KOPT-K1 (cell line): ENCODE results near the gene GRIFIN.
"Not testable (repeated sequence)": the region's sequence is repeated elsewhere in the genome, so short reads cannot be mapped to it uniquely, and the experiment has no call there.

ENCODE experiments used
- H3K27ac ChIP-seq: fragments of 200-600 bp; sonication (generic); 2 replicates; pipeline ENCODE4 v1.5.1; 2016; ENCODE audit warnings: antibody characterized with exemption, mild to moderate bottlenecking, low read depth, low read length; ENCODE audit not compliant: poor library complexity, severe bottlenecking
- H3K36me3 ChIP-seq: fragments of 200-600 bp; sonication (generic); 2 replicates; pipeline ENCODE4 v1.5.1; 2017; ENCODE audit warnings: antibody characterized with exemption, mild to moderate bottlenecking, low read length, moderate library complexity; ENCODE audit not compliant: insufficient read depth
- H3K9me3 ChIP-seq: fragments of 200-600 bp; sonication (generic); 2 replicates; pipeline ENCODE4 v1.5.1; 2017; ENCODE audit warnings: antibody characterized with exemption, low read length, mild to moderate bottlenecking; ENCODE audit not compliant: insufficient read depth, poor library complexity, severe bottlenecking

Gene GRIFIN

DNA sequence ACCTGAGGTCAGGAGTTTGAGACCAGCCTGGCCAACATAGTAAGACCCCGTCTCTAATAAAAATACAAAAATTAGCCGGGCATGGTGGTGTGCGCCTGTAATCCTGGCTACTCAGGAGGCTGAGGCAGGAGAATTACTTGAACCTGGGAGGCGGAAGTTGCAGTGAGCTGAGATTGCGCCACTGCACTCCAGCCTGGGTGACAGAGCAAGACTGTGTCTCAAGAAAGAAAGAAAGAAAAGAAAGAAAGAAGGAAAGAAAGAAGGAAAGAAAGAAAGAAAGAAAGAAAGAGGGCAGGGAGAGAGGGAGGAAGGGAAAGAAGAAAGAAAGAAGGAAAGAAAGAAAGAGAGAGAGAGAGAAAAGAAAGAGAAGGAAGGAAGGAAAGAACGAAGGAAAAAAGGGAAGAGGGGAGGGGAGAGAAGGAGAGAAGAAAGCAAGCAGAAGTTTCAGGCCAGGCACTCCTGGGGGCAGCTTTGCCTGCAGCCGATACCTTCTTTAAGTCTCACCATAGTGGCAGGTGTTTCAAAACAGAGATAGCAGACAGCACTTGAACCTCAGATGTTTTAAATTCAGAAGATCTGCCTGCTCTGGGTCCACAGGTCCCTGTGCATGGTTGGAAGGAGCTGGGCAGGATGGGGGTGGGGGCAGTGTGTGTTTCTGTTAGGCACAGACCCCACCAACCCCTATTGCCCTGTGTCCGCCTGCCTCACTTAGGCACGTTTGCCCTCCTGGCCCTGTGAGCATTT lies 6.6 kb downstream of the GRIFIN start:
- H3K36me3 ChIP-seq, H3K27ac ChIP-seq, H3K9me3 ChIP-seq: not testable (repeated sequence)

DNA sequence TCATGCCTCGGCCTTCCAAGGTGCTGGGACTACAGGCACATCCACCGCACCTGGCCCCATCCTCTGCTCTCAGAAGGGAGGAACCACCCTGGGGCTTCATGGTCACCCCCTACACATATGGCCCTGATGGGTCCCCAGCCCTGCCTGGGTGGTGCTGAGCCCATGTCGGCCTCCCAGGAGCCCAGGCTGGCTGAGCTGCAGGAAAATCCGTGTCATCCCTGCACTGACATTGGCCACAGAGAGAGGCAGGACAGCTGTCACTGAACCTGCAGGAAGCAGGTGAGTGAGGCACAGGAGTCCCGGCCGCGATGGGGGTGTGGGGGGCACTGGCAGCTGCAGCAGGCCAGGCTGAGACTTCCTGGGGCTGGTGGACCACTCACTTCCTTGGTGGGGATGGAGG lies 8.0 kb downstream of the GRIFIN start:
- H3K36me3 ChIP-seq = no peaks in the 10 kb centered on the region
- no peak overlapping the region for H3K27ac ChIP-seq
- no peaks in the 10 kb centered on the region for H3K9me3 ChIP-seq

DNA sequence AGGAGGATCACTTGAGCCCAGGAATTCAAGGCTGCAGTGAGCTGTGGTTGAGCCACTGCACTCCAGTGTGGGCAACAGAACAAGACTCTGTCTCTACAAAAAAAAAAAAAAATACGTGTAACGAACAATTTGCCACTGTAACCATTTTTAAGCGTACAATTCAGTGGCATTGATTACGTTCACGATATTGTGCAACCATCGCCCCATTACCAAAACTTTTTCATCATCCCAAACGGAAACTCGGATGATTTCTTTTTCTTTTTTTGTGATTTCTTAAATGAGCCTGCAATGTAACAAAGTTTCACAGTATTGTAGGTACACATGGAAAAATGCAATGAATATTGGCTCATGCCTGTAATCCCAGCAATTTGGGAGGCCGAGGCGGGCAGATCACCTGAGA lies 9.5 kb downstream of the GRIFIN start:
- Histone ChIP-seq H3K27ac (no peak overlapping the region), H3K36me3 (no peaks in the 10 kb centered on the region), H3K9me3 (no peaks in the 10 kb centered on the region)

DNA sequence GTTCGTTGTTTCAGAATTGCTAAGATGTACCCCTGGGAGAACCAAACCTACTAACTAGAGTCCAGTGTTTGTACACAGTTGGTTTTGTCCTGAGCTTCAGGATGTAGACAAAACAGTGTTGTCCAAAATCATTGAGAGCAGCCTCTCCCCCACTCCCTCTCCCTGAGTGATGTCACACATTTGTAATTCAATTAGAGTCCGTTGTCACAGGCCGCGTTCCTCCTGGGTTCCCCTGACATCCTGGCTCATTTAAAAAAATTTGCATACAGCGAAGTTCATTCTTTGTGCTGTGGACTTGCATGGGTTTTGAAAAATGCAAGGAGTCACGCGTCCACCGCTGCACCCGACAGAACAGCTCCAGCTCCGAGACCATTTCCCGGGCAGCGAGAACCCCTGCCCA lies 10.3 kb downstream of the GRIFIN start:
- no peak overlapping the region for H3K27ac ChIP-seq
- H3K36me3 ChIP-seq = no peaks in the 10 kb centered on the region
- no peaks in the 10 kb centered on the region for H3K9me3 ChIP-seq

DNA sequence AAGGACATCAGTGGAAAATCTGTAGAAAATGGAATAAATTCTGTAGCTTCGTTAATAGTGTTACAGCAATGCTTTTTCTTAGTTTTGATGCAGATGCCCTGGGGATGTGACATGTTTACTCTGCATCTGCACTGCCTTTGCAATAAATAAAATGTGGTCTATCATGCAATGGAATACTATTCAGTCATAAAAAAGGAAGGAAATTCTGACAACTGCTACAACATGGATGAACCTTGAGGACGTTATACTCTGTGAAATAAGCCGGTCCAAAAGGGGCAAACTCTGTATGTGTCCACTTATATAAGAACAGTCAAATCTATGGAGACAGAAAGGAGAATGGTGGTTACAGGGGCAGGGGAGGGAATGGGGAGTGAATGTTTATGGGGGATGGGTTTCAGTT lies 13.5 kb downstream of the GRIFIN start:
- Histone ChIP-seq H3K9me3 (no peaks in the 10 kb centered on the region), H3K36me3 (no peaks in the 10 kb centered on the region), H3K27ac (no peak overlapping the region)

DNA sequence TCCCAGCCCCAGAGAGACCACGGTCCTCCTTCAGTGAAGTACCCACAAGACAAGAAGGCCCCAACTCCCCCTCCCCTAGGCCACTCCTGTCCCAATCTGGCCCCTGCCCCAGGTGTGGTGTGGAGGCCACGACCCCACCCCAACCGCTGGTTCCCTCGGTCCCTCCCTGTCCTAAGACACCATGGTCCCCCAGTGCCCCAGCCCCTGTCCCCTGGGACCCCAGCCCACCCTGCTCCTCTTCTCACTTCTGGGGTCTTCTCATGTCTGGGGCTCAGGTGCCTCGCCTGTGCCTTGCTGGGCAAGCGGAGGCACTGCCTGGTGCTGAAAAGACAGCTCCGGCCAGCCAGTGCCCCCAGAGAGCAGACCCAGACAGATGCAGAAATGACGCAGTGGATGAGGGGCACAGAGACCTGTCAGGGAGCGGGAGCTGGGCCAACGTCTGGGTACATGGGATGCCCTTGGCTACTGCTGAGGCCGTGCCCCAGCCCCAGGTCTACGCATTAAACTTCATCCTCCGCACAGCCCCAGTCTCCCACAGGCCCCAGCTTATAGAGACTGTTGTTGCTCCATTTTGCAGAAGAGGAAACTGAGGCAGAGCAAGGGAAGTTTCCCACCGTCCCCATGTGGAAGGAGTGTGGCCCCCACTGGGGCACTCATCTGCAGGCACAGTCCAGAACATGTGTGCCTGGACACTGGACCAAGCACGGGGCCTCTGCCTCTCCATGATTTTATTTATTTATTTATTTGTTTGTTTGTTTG lies 14.8 kb downstream of the GRIFIN start:
- H3K36me3 ChIP-seq = no peaks in the 10 kb centered on the region
- no peaks in the 10 kb centered on the region for H3K9me3 ChIP-seq
- H3K27ac ChIP-seq = no peak overlapping the region

DNA sequence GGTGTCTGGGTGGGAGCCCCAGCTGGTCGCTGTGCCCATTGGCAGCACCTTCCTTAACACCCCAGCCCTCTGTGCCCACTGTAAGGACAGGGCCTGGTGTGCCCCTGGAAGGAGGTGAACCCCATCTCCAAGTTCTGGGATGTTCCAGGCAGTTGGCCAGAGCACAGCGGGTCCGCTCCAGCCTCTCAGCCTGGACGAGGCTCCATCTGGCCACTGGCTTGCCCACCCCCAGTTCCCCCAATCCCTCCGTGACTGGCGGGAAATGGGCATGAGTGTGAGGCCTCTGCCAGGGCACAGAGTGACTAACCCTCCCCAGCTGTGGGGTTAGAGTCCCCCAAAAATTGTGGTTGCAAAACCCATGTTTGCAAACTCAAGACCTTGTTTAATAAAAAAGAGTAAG lies 15.6 kb downstream of the GRIFIN start:
- no peak overlapping the region for H3K27ac ChIP-seq
- no peaks in the 10 kb centered on the region for H3K9me3 ChIP-seq
- no peaks in the 10 kb centered on the region for H3K36me3 ChIP-seq

DNA sequence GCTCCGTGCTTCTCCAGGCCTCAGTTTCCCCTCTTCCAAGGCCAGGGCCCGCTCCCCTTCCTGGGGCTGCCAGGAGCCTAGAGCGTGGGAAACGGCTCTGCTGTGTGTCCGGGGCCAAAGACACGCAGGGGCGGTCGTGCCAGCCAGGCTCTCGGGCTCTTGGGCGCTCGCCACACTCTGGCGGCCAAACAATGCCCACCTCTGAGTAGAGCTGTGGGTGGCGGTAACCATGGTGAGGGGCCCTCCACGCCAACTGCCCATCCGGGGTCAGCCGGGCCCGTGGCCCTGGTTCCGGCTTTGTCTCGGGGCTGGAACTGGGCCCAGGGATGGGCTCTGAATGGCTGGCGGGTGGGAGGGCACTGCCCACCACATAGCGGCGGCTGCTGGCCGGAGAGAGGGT lies 16.0 kb downstream of the GRIFIN start:
- H3K27ac ChIP-seq = no peak overlapping the region
- H3K9me3 ChIP-seq = no peaks in the 10 kb centered on the region
- H3K36me3 ChIP-seq = no peaks in the 10 kb centered on the region

DNA sequence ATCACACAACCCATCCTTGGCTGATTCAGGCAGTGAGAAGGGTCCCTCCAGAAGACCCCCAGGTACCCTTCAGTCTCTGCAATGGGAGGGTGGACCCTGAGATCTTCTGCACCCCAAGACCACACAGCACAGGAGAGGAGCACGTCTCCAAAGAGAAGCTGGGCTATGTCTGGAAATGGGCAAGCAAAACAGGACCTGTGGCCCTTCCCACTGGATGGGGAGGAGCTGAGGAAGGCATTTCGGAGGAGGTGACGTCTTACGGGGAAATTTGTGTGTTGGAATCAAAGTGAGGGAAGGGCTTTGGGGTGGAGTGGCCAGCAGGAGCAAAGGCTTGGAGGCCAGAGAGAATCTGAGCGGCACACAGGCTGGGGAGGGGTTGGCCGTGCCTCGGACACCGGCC lies 16.5 kb downstream of the GRIFIN start:
- Histone ChIP-seq H3K27ac (no peak overlapping the region), H3K36me3 (no peaks in the 10 kb centered on the region), H3K9me3 (no peaks in the 10 kb centered on the region)

DNA sequence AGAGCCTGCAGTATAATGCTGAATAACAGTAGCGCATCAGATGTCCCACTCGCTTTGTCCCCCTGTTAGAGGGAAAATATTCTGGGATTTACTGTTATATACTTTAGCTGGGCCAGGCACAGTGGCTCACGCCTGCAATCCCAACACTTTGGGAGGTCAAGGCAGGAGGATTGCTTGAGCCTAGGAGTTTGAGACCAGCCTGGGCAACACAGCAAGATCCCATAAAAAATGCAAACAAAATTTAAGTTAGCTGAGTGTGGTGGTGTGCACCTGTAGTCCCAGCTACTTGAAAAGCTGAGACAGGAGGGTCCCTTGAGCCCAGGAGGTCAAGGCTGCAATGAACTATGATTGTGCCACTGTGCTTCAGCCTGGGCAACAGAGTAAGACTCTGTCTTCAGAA lies 22.3 kb downstream of the GRIFIN start:
- H3K27ac ChIP-seq, H3K9me3 ChIP-seq, H3K36me3 ChIP-seq: not testable (repeated sequence)

DNA sequence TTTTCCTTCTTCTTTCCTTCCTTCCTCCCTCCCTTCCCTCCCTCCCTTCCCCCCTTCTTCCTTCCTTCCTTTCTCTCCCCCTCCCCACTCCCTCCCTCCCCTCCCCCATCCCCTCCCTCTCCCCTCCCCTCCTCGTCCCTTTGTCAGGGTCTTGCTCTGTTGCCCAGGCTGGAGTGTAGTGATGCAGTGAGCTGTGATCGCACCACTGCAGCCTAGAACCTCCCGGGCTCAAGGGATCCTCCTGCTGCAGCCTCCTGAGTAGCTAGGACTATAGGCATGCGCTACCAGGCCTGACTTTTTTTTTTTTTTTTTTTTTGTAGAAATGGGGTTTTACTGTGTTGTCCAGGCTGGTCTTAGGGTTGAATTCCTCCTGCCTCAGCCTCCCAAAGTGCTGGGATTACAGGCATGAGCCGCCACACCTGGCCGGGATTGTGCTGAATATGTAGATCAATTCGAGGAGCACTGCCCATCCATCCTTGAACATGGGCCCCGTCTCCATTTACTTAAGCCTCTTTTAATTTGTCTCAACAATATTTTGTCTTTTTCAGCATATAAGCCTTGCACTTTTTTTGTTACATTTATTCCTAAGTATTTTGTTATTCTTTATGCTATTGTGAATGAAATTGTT lies 23.4 kb downstream of the GRIFIN start:
- Histone ChIP-seq H3K9me3 (no peaks in the 10 kb centered on the region), H3K27ac (no peak overlapping the region), H3K36me3 (no peaks in the 10 kb centered on the region)

DNA sequence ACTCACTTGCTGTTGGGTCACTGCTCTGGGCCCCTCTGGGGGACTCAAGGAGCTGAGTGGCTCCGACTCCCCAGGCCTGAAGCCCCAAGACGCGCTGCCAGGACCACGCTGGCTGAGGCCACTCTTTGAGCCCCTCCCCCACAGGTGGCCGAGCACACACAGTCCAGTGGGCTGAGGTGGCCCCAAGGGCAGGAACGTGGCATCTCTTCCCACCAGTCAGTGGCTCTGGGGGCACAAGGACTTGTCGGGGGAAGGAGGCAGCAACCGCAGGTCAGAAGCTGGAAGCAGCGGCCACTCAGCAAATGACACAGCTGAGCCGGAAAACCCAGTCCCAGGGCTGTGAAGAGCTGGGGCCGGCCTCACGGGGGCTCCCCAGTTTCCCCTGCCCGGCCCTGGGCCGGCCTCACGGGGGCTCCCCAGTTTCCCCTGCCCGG lies 24.1 kb downstream of the GRIFIN start:
- Histone ChIP-seq H3K27ac (no peak overlapping the region), H3K36me3 (peaks cover 2% of the 10 kb centered on the region), H3K9me3 (no peaks in the 10 kb centered on the region)

DNA sequence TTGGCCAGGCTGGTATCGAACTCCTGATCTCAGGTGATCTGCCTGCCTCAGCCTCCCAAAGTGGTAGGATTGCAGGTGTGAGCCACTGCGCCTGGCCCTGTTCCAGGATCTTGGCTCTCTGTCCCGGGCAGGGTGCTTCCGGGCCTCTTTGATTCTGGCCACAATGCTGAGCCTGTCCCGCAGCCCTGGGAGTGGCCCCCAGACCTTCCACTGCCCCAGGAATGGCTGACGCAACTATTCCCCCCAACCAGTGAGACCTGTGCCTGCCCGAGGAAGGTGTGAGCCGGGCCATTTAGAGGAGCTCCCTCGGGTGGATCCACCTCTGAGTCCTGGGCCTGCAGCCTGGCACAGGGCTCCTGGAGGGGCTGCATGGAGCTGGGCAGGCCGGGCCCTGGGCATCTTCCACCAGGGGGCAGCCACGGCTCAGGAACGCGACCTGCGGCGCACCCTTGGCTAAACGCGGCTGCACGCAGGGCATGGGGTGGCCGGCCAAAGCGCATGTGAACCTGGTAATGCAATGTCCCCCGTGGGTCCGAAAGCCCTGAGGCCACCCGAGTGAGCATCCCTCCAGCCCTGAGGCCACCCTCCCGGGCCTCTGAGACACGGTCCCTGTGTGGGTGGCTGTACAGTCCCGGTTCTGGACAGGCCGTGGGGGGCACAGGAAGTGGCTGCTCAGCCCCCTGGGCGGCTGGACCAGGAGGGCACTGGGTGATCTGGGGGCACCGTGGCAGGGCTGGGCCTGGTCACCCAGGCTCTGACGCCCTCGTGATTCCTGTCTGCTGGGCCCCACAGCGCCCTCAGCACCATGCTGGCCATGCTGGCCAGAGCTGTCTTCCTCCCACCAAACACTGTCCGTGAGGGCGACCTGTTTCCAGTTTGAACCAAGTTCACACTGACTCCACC lies 24.8 kb downstream of the GRIFIN start:
- no peak overlapping the region for H3K27ac ChIP-seq

DNA sequence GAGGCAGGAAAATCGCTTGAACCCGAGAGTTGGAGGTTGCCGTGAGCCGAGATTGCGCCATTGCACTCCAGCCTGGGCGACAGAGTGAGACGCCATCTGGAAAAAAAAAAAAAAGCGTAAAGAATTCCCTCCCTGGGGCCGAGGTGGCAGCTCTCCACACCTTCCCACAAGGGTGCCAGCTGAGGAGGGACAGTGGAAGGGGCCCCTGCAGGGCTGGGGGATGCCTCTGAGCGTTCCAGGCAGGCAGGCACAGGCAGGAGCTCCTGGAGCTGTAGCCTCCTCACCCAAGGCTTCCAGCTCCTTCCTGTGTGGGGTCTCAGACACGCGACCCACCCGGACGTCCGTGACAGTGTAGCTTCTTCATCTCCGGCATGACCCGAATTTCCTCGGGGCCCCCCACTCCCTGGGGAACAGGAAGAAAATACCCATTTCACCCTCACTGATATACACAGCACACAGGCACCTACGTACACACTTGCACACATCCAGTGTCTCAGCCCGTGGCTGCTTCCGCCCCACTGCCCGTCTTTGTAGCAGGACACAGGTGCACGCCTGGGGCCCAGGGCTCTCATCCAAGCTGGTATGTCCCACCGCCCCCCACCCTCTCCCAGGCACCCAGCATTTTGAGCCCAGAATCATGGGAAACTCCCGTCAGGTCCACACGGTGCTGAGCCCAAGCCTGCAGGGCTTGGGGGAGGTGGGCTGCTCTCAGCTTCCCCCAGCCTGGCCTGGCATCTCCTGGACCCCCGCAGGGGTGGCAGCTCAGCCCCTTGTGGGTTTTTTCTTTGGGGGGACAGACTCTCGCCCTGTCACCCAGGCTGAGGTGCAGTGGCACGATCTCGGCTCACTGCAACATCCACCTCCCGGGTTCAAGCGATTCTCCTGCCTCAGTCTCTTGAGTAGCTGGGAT lies 25.7 kb downstream of the GRIFIN start:
- H3K9me3 ChIP-seq = no peaks in the 10 kb centered on the region
- no peak overlapping the region for H3K27ac ChIP-seq
- H3K36me3 ChIP-seq = peaks cover 18% of the 10 kb centered on the region

More for the DNA sequence above, 24.8 kb downstream of the GRIFIN start:
- H3K36me3 ChIP-seq = peaks cover 9% of the 10 kb centered on the region
- H3K9me3 ChIP-seq = no peaks in the 10 kb centered on the region
